ENCODE data around the gene MYO15B.

MYO15B gene

DNA sequence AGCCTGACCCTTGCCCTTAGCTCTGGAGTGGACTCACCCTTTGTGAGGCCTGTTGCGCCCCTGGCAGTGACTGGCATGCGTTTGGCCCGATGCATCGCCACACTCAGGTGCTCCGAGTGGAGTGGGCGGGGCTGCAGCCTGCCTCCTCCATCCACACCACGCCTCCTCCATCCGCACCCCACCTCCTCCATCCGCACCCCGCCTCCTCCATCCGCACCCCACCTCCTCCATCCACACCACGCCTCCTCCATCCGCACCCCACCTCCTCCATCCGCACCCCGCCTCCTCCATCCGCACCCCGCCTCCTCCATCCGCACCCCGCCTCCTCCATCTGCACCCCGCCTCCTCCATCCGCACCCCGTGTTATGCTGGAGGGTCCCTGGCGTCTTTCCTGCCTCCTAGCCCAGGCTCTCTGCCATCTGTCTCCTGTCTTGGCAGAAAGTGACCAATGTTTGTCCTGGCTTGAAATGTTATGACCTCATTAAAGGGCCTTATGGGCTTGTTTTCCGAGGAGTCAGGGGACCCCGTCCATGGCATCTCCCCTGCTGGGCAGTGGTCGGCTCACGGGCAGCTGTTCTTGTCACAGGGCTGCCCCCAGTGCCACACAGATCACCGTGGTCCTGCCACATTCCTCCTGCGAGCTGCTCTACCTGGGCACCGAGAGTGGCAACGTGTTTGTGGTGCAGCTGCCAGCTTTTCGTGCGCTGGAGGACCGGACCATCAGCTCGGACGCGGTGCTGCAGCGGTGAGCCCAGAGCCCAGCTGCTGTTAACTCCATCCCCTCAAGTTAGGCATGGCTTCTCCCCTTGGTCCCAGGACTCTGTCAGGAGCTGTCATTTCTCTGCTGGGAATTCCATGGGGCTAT, 28.7 kb upstream of the MYO15B start:
- DNase-seq = no peak

- DNase-seq = no peak
These were observed 27.6 kb upstream of the MYO15B start for GRCh38 chr17:75559958-75560533.

DNA sequence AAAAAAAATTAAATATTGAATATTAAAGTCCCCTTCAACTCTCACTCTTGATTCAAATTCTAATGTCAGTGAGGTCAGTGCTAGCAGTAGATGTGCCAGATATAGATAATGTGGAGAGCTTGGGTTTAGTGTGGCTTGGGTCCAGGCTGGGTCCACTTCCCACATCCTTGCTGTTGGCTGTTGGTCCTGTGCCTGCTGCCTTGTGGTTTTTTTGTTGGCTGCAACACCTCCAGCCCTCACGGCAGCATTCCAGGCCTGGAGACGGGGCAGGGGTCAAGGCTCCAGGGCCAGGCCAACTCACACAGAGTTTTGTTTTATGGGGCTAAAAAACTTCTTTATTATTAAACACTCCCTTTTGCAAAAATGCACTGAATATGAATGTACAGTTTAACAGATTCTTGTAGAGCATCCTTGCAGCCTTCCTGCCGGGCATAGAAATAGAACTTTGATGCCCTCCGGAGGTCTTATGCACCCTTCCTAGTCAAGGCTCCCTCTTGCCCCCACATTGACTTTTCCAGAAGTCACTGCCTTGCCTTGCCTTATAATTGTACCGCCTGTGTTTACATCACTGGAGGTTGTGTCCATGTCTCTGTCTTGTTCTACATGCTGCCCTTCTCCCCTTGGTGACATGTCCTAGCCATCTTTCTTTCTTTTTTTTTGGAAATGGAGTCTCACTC, 25.5 kb upstream of the MYO15B start:
- DNase-seq = no peak

- DNase-seq = no peak
These were observed 24.4 kb upstream of the MYO15B start for GRCh38 chr17:75563063-75563758.

DNA sequence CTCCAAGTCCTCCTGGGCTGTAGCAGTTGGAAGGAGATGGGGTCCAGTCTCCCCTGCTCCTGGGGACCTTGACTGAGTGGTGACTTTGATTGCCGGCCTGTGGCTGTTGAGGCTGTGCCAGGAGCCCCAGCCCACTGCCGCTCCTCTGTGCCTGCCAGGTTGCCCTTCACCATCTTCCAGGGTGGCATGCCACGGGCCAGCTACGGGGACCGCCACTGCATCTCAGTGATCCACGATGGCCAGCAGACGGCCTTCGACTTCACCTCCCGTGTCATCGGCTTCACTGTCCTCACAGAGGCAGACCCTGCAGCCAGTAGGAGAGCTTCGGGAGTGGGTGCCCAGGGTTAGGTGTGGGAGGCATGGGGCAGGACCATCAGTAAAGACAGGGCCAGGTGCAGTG, 23.4 kb upstream of the MYO15B start:
- no peak for DNase-seq

- no peak for DNase-seq
These were observed 22.5 kb upstream of the MYO15B start for GRCh38 chr17:75565066-75565465.

DNA sequence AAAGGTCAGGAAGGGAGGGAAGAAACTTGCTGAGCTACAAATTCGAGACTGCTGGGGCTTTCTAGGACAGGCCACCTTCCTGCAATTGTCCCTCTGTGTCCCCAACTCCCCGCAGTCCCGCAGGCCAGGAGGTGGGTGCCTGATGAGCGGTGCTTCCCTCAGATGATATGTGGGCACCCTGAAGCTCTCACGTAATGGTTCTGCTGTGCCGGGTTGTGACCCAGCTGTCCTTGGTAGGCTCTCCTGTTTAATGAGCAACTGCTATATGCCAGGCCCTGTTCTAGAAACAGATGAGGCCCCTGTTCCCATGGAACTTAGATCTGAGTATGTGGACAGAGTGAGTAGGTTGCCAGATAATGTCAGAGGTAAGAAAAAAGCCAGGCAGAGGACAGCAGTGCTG, 22.0 kb upstream of the MYO15B start:
- DNase-seq = no peak

GRCh38 chr17:75566416-75566815, 21.2 kb upstream of the MYO15B start:
- no peak for DNase-seq

DNA sequence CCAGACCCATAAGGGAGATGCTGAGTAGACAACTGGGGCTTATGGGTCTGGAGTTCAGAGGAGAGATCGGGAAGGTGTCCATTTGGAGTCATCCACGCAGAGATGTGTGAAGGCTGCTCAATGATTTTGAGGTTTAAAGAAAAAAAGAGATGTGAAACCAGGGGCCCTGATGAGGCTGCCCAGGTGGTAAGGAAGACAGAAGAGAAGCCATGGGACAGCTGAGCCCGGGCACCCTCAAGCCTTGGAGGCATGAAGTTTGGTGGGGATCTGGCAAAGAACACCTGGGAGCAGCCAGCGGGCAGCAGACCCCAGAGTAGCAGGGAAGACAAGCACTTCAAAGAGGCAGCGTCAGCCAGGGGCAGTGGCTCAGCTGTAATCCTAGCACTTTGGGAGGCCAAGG, 20.8 kb upstream of the MYO15B start:
- no peak for DNase-seq

- DNase-seq = no peak
These were observed 19.0 kb upstream of the MYO15B start for GRCh38 chr17:75568412-75569255.

- no peak for DNase-seq
These were observed 17.4 kb upstream of the MYO15B start for GRCh38 chr17:75570034-75570676.

DNA sequence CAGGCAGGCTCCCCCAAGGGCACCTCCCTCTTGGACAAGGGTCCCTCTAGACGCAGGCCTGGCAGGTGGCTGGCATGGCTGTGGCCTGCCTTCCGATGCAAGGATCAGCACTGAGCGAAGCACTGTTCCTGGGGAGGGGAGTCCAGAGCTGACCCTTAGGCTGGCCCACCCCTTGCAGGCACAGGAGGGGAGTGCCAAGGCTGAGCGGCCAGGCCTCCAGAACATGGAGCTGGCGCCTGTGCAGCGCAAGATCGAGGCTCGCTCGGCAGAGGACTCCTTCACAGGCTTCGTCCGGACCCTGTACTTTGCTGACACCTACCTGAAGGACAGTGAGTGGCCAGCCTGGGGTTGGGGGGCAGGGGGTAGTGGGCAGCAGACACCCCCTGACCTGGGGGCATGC, 16.8 kb upstream of the MYO15B start:
- no peak for DNase-seq

- DNase-seq = no peak
These were observed 16.3 kb upstream of the MYO15B start for GRCh38 chr17:75571197-75571884.

- no peak for DNase-seq
These were observed 15.8 kb upstream of the MYO15B start for GRCh38 chr17:75571885-75572215.

GRCh38 chr17:75572713-75573539, 14.7 kb upstream of the MYO15B start:
- DNase-seq = no peak

- no peak for DNase-seq
These were observed 14.1 kb upstream of the MYO15B start for GRCh38 chr17:75573540-75573957.

GRCh38 chr17:75573994-75574393, 13.6 kb upstream of the MYO15B start:
- no peak for DNase-seq

DNA sequence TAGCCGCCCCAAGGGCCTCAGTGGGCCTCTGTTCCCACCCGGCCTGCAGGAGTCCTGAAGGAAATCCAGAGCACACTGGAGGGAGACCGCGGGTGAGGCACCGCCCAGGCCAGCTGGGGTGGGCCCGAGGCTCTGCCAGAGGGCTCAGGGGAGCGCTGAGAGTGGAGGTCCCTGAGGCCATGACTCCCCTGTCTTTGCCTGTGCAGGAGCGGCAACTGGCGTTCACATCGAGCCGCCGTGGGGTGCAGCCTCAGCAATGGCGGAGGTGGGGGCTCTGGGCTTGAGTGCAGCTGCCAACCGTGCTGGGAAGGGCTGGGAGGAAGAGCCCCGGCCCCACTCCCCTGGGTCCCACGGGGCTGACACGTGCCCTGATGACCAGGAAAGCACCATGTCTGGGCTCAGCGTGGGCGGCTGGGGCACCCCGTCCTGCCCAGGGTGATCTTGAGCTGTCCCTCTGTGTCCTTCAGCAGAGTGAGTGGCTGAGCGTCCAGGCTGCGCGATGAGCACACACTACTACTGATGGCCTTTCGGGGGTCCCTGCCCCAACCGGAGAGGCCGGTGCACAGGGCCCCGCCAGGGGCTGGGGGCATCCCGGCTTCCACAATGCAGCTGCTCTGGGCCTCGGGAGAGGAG, 13.1 kb upstream of the MYO15B start:
- DNase-seq = no peak

- DNase-seq = no peak
These were observed 12.4 kb upstream of the MYO15B start for GRCh38 chr17:75575197-75575596.

GRCh38 chr17:75575728-75576127, 11.9 kb upstream of the MYO15B start:
- no peak for DNase-seq
